ENCODE data around the gene TRAPPC10. TPM values are rescaled to one million over a fixed set of nuclear protein-coding genes. Genes with fewer than 3 reads are reported as not detected.
"Not testable (repeated sequence)": the region's sequence is repeated elsewhere in the genome, so short reads cannot be mapped to it uniquely, and the experiment has no call there.

TRAPPC10 gene
- polyA plus RNA-seq, 1 donor: 12.2 TPM

DNA sequence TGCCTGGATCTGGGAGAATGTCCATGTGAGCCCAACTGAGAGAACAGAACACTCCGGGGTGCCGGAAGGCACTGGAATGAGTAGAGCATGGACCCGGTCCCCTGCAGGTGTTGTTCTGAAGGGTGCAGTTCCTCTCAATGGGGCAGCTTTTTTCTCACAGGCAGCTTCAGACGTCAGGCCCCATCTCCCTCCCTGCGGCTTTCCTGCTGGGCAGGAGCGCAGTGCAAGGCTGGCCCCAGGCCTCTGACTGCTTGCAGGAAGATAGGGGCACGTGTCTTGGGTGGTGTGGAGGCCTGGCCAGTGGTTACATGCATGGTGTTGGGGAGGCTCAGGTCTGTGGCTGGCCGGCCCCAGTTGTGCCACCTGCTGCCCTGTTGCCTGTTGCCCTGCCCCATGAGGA, 131.9 kb downstream of the TRAPPC10 start:
- DNase-seq (ENCODE audit: low read depth): not testable (repeated sequence)

DNA sequence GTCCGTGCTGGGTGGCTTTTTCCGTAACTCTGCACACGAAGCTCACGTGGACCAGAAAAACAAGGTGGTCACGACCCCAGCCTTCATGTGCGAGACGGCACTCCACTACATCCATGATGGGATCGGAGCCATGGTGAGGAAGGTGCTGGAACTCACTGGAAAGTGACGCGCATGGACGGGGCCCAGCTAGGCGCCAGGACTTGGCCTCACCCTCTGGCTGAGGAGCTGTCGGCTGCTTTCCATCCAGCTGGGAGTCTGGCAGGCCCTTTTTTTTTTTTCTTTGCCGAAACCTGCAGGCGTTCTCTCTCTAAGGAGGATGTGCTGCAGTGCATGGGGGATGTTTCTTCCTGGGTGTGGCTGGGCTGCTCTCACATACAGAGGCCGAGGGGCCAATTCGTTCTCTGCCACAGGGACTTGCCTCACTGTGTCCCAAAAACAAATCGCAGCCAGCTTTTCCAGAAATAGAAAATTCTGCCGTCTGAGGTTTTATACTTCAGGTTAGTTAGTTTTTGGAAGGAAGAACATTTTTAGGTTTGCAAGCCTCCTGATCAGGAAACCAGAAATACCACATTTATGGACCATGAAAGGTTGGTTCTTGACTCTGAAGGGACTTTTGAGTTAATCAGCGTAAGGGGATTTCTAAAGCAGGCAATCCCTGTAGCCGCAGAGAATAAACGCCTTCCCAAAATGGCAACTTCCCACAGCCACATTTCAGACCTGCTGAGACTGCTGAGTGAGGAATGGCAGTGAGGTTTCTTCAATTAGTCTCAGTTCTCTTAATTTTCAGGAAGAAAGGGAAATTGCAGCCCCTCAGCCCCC, 132.9 kb downstream of the TRAPPC10 start:
- not testable (repeated sequence) for DNase-seq (ENCODE audit: low read depth)

DNA sequence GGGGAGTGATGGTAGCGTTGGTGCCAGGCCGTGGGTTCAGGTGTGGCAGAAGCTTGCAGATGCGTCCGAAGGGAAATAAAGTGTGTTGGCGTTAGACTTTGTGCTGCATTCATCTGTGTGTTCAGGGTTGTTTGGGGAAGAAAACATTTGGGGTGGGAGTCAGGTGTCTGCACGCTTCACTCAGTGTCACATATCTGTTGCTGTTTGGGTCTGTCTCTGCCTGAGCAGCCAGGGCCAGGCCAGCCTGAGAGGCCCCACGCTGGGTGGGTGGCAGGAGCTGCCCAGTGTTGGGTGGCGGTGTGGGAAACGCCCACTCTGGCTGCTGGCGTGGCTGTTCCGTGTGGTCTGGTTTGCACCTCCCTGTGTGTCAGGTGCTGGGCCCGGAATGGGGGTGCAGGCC, 133.5 kb downstream of the TRAPPC10 start:
- DNase-seq (ENCODE audit: low read depth): not testable (repeated sequence)

DNA sequence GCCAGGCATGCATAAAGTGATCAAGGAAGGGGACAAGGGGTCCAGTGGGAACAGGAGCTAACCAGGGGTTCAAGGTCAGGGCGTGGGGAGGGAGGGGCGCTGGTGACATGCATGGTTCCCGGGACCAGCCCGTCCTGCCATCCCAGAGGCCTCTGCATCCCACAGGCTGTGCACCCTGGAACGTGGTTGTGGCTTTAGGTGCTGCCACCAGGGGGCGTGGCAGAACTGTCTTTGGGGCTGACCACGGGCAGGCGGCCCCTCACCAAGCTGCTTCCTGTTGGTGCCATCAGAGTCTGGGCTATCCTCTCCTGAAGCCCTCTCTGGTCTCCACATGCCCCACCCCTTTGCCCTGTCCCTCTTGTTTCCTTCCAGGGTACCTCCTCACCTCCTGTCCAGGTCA, 135.0 kb downstream of the TRAPPC10 start:
- not testable (repeated sequence) for DNase-seq (ENCODE audit: low read depth)

DNA sequence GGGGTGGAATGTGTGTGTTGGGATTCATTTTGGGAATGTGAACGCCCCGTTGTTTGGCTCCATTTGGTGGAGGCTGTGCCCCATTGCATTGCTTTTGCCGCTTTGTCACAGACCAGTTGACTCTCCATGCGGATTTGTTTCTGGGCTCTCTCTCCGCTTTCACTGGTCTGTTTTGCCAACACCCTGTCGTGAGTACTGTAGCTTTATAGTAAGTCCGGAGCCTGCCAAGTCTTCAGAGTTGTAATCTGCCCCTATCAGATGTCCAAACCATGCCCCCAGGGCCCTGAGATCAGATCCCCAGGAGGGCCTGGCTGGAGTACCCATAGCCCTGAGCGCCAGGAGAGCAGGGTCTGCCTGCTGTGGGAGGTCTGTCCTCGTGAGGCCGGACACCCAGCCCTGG, 138.1 kb downstream of the TRAPPC10 start:
- not testable (repeated sequence) for DNase-seq (ENCODE audit: low read depth)

DNA sequence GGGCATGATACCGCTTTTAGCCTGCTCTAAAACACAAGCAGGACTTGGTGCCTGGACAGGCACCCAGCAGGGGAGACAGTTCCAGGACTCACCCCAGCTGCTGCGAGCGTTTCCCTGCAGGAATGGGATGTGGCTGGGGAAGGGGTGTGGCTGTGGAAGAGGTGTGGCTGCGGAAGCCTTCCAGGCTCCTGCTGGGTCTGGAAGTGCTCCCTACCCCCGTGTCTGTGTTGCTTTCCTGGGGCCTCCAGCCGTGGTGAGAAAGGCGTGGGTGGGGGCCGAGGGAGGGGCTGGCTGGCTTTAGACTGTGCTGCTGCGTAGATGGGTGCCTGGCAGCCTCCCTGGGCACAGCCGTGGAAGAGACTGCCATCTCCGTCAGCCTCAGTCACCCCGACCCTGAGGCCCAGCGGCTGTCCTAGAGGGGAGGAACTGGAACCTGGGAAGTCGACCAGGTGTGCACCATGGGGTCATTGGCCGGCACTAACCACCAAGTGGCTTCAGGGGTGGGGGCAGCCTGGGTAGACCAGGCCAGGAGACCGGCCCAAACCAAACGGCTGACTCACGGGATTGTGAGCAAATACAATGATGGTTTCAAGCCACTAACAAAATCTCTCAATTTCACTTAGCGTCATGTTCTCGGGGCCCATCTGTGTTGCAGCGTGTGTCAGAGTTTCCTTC, 141.2 kb downstream of the TRAPPC10 start:
- DNase-seq (ENCODE audit: low read depth): not testable (repeated sequence)

DNA sequence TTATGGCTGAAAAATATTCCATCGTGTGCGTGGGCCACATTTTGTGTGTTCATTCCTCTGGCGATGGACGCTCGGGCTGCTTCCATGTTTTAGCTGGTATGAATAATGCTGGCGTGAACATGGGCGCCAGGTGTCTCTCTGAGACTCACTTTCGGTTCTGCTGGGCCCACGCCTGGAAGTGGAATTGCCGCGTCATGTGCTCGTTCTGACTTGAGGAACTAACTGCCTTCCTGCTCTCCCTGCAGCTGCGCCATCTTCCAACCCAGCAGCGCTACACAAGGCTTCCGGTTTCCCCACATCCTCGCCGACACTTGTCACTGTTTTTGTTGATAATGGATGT, 141.8 kb downstream of the TRAPPC10 start:
- not testable (repeated sequence) for DNase-seq (ENCODE audit: low read depth)

DNA sequence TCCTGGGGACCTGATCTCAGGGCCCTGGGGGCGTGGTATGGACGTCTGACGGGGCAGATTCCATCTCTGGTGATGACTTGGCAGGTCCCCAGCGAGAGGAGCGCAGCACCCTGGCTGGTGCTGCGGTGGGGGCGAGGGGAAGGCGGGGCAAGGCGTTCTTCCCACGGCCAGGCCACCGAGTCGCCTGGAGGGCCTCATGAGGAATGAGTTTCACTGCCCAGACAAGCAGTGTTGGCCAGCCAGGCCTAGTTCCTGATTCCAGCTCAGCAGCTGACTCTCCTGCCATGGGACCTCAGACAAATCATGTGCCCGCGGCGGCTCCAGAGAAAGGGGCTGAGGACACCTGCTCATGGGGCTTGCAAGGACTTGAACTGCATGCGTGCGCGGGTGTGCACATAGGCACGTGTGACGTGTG, 142.7 kb downstream of the TRAPPC10 start:
- not testable (repeated sequence) for DNase-seq (ENCODE audit: low read depth)

DNA sequence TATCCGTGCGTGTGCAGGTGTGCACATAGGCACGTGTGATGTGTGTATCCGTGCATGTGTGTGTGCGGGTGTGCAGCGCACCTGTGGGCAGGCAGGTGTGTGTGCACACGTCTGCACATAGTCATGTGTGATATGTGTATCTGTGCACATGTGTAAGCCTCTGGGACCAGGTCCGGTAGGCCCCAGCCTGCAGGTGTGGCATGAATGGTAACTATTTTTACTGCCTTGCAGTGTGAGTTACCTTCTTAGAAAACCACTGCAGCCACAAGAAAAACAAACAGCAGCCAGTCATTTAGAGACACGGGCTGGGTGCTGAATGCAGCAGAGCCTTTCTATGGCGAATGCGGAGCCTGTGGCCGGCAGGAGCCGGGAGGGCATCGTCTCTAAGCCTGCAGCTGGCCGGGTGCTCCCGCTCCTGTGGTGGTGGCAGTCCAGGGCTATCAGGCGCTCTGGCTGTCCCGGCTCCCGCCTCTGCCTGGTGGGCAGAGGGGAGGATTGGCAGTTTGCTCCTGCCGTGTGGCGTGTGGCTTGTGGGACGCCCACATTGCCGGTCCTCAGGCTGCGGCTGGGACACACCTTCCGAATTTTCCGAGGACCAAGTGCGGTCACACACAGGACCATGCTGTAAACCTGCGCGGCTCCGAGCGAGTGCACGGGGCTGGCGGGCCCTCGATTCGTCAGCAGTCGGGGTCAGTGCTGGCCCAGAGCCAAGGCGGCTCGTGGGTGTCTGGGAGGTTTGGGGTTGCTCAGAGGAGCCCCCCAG, 143.3 kb downstream of the TRAPPC10 start:
- DNase-seq (ENCODE audit: low read depth): not testable (repeated sequence)

DNA sequence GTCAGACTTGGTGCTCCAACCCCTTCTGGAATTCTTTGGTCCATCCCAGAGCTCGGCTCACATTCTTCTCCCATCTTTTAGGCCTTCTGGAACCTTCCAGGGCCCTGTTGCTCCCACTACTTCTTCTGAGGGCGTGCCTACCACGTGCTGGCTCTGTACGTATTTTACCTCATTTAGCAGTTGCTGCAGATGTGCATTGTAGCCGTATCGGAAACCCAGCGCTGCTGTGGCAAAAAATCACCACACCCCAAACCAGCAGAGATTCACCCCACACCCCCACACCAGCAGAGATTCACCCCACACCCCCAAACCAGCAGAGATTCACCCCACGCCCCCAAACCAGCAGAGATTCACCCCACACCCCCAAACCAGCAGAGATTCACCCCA, 143.9 kb downstream of the TRAPPC10 start:
- not testable (repeated sequence) for DNase-seq (ENCODE audit: low read depth)

Other genes starting within 250 kb of the TRAPPC10 start
- gene CSTB, start 236.0 kb upstream of the TRAPPC10 start, polyA plus RNA-seq (ENCODE audit: insufficient read length): 14.9 TPM
- gene RRP1, start 222.7 kb upstream of the TRAPPC10 start, polyA plus RNA-seq (ENCODE audit: insufficient read length): 16.9 TPM
- 27.0 TPM for gene AGPAT3, start 147.1 kb upstream of the TRAPPC10 start, polyA plus RNA-seq (ENCODE audit: insufficient read length)
- gene PWP2, start 95.1 kb downstream of the TRAPPC10 start, polyA plus RNA-seq (ENCODE audit: insufficient read length): 1.6 TPM
- 13.9 TPM for gene GATD3, start 121.4 kb downstream of the TRAPPC10 start, polyA plus RNA-seq (ENCODE audit: insufficient read length)
- gene ICOSLG, start 228.6 kb downstream of the TRAPPC10 start, polyA plus RNA-seq (ENCODE audit: insufficient read length): 6.3 TPM
- not detected for gene DNMT3L, start 249.6 kb downstream of the TRAPPC10 start, polyA plus RNA-seq (ENCODE audit: insufficient read length)

Measured in forelimb muscle (tissue), 1 donor.